Right lobe of liver (tissue), 6 donors: ENCODE measurements around the gene LINC01488. TPM values are rescaled to one million over a fixed set of nuclear protein-coding genes. Genes with fewer than 3 reads are reported as not detected.

Source experiments
- ATAC-seq, 4 donors: fragments of 200-7000 bp; cut with Tn5 transposase; one replicate each; pipeline ENCODE4 v1.9.1; 2020; ENCODE audit warnings: mild to moderate bottlenecking in 4 of 4, moderate library complexity in 4 of 4
- DNase-seq, 3 donors: peaks; one replicate each; pipeline ENCODE4 v3.0.0-alpha.2; 2020
- H3K27ac ChIP-seq, 3 donors: fragments of 200-600 bp; one replicate each; pipeline ENCODE4 v1.8.0; 2022
- H3K27me3 ChIP-seq, 2 donors: fragments of 200-600 bp; one replicate each; pipeline ENCODE4 v1.8.0; 2022
- H3K36me3 ChIP-seq, 4 donors: fragments of 200-600 bp; sonication (generic) in 1 of 4; one replicate each; pipeline versions ENCODE4 v1.5.1 to v1.8.0; 2017 to 2022; ENCODE audit warnings: control low read depth in 1 of 4
- H3K4me1 ChIP-seq, 4 donors: fragments of 200-600 bp; sonication (generic) in 1 of 4; one replicate each; pipeline versions ENCODE4 v1.5.1 to v1.8.0; 2017 to 2022; ENCODE audit warnings: control low read depth in 1 of 4
- H3K4me3 ChIP-seq, 3 donors: fragments of 200-600 bp; one replicate each; pipeline ENCODE4 v1.8.0; 2022
- H3K9me3 ChIP-seq, 4 donors: fragments of 200-600 bp; sonication (generic) in 1 of 4; one replicate each; pipeline versions ENCODE4 v1.5.1 to v1.8.0; 2017 to 2022; ENCODE audit warnings: control low read depth in 1 of 4
- CTCF ChIP-seq, 4 donors: fragments of 200-600 bp in 3 of 4; fragments of 450-650 bp in 1 of 4; IDR thresholded peaks; one replicate each; pipeline versions ENCODE4 v1.5.1 to v1.8.0; 2016 to 2022; ENCODE audit warnings: antibody characterized with exemption in 4 of 4, mild to moderate bottlenecking in 2 of 4
- POLR2A ChIP-seq: fragments of 450-650 bp; IDR thresholded peaks from one replicate; pipeline ENCODE4 v1.6.1; 2017; ENCODE audit warnings: antibody characterized with exemption, mild to moderate bottlenecking
- whole genome bisulfite sequencing: methylation state at CpG from one replicate; pipeline ENCODE4 v1.1.6; 2018; ENCODE audit warnings: low coverage, low lambda C conversion rate; ENCODE audit not compliant: insufficient coverage; ENCODE audit errors: missing lambda C conversion rate; 5-methylcytosine and 5-hydroxymethylcytosine counted together
- intact Hi-C, 2 donors: fragments of 100-400 bp; cut with DNase I; formaldehyde crosslinking; loops; one replicate each; pipeline versions ENCODE4 v1.11.2 to v1.14.1; 2022
- total RNA-seq, 6 experiments: library from RNA; depleted of rRNA in 2 of 6; stranded (reverse); fragments of >200 nt in 2 of 6; fragmentation: NEBNext Ultra II Directional in 3 of 6; extraction: Animal tissue kit (Norgen Biotek cat#: 25700) in 3 of 6; gene quantifications; one replicate each; pipeline versions ENCODE4 v1.1.0 to v1.2.4, GENCODE V29; 2016 to 2023
- donor health status: DM: no; HTN: yes; CAD: no.
- donor health status: DM: no; HTN: no; CAD: no.
- donor health status: DM: no; HTN: no; CAD: no.
- donor health status: DM: no; HTN: yes; CAD: no.
- donor health status: DM: no; HTN: yes; CAD: no.

LINC01488 gene
- total RNA-seq, 6 experiments from 2014 or later, result 0.63 to 22.9 (median 1.1) TPM; not detected in 1

GRCh38 chr11:69489031-69489745 lies 7.7 kb downstream of the LINC01488 start:
- Histone ChIP-seq H3K27me3 (no peaks in the 10 kb centered on the region), H3K36me3 (no peaks in the 10 kb centered on the region), H3K27ac (no peak overlapping the region), H3K4me1 (peaks cover 0 to 8% (median 0%) of the 10 kb centered on the region in 4 donors), H3K4me3 (no peak overlapping the region), H3K9me3 (no peaks in the 10 kb centered on the region)
- no peak for TF ChIP-seq CTCF (IDR thresholded peaks at IDR 0.05)
- no peak for TF ChIP-seq POLR2A
- ATAC-seq (no peak), DNase-seq (peak in 1 of 3 donors; percentile 41)
- intact Hi-C loops, result no loop called here
- no CpG with 5 or more reads among the region's 23 CpGs for WGBS

- intact Hi-C loops, result no loop called here
Measured at GRCh38 chr11:69489746-69490365, 8.4 kb downstream of the LINC01488 start.

GRCh38 chr11:69490516-69490915 lies 9.1 kb downstream of the LINC01488 start:
- TF ChIP-seq CTCF (IDR thresholded peaks at IDR 0.05), result no peak
- TF ChIP-seq POLR2A, result no peak
- no peaks in the 10 kb centered on the region for H3K9me3 ChIP-seq
- no peak overlapping the region for H3K27ac ChIP-seq
- H3K36me3 ChIP-seq, result no peaks in the 10 kb centered on the region
- H3K27me3 ChIP-seq, result no peaks in the 10 kb centered on the region
- no peak overlapping the region for H3K4me3 ChIP-seq
- 100% methylated on average over 2 of the region's 10 CpGs for WGBS
- ATAC-seq (no peak), DNase-seq (peak in 1 of 3 donors; percentile 37)
- intact Hi-C loops, result no loop called here
- H3K4me1 ChIP-seq, result peaks cover 0 to 3% (median 0%) of the 10 kb centered on the region in 4 donors

More at GRCh38 chr11:69489746-69490365, 8.4 kb downstream of the LINC01488 start:
- DNase-seq (peak in 1 of 3 donors; percentile 36), ATAC-seq (no peak)
- no peaks in the 10 kb centered on the region for H3K27me3 ChIP-seq
- TF ChIP-seq CTCF (IDR thresholded peaks at IDR 0.05), result no peak
- no peak for TF ChIP-seq POLR2A
- H3K9me3 ChIP-seq, result no peaks in the 10 kb centered on the region
- peaks cover 0 to 8% (median 0%) of the 10 kb centered on the region in 4 donors for H3K4me1 ChIP-seq
- H3K4me3 ChIP-seq, result no peak overlapping the region
- no peak overlapping the region for H3K27ac ChIP-seq
- no peaks in the 10 kb centered on the region for H3K36me3 ChIP-seq
- 94% methylated on average over 6 of the region's 11 CpGs for WGBS

- peak in 1 of 3 donors; percentile 27 for DNase-seq
- Histone ChIP-seq H3K4me3 (no peak overlapping the region), H3K27ac (no peak overlapping the region), H3K4me1 (no peaks in the 10 kb centered on the region), H3K9me3 (no peaks in the 10 kb centered on the region), H3K27me3 (no peaks in the 10 kb centered on the region), H3K36me3 (no peaks in the 10 kb centered on the region)
- 68% methylated on average over 18 of the region's 22 CpGs for WGBS
- TF ChIP-seq CTCF (IDR thresholded peaks at IDR 0.05) (no peak), POLR2A (no peak)
- ATAC-seq, result peak in 1 of 4 donors; percentile 47
- intact Hi-C loops, result no loop called here
Measured at GRCh38 chr11:69491071-69492031, 9.9 kb downstream of the LINC01488 start.
